ENCODE data around the gene RACGAP1.
"Not testable (repeated sequence)": the region's sequence is repeated elsewhere in the genome, so short reads cannot be mapped to it uniquely, and the experiment has no call there.

RACGAP1 gene

GRCh38 chr12:50003595-50003994 is 21.7 kb downstream of the RACGAP1 start (continued):
- TF ChIP-seq, protein P1, sequence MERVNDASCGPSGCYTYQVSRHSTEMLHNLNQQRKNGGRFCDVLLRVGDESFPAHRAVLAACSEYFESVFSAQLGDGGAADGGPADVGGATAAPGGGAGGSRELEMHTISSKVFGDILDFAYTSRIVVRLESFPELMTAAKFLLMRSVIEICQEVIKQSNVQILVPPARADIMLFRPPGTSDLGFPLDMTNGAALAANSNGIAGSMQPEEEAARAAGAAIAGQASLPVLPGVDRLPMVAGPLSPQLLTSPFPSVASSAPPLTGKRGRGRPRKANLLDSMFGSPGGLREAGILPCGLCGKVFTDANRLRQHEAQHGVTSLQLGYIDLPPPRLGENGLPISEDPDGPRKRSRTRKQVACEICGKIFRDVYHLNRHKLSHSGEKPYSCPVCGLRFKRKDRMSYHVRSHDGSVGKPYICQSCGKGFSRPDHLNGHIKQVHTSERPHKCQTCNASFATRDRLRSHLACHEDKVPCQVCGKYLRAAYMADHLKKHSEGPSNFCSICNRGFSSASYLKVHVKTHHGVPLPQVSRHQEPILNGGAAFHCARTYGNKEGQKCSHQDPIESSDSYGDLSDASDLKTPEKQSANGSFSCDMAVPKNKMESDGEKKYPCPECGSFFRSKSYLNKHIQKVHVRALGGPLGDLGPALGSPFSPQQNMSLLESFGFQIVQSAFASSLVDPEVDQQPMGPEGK (CRISPR knock-in tag; IDR thresholded peaks at IDR 0.05; ENCODE audit: borderline replicate concordance): no peak
- TF ChIP-seq SNAI2 (CRISPR knock-in tag; IDR thresholded peaks at IDR 0.05) (no peak), ZFP3 (CRISPR knock-in tag; IDR thresholded peaks at IDR 0.05) (no peak)

- ATAC-seq: no peak
Measured at GRCh38 chr12:49998453-49998852, 26.8 kb downstream of the RACGAP1 start.

GRCh38 chr12:49990273-49990672 is 35.0 kb downstream of the RACGAP1 start:
- ATAC-seq: no peak

More at GRCh38 chr12:49998453-49998852, 26.8 kb downstream of the RACGAP1 start:
- TF ChIP-seq ZC3H10 (CRISPR knock-in tag; IDR thresholded peaks at IDR 0.05): no peak
- TF ChIP-seq RARB (CRISPR knock-in tag; IDR thresholded peaks at IDR 0.05): no peak
- TF ChIP-seq BACH2 (CRISPR knock-in tag; IDR thresholded peaks at IDR 0.05; ENCODE audit: borderline replicate concordance): no peak
- no peak for TF ChIP-seq ZNF8 (CRISPR knock-in tag; IDR thresholded peaks at IDR 0.05)
- no peak for TF ChIP-seq ZNF565 (CRISPR knock-in tag; conservative IDR thresholded peaks at IDR 0.05; ENCODE audit: low read depth)
- TF ChIP-seq, protein P2, sequence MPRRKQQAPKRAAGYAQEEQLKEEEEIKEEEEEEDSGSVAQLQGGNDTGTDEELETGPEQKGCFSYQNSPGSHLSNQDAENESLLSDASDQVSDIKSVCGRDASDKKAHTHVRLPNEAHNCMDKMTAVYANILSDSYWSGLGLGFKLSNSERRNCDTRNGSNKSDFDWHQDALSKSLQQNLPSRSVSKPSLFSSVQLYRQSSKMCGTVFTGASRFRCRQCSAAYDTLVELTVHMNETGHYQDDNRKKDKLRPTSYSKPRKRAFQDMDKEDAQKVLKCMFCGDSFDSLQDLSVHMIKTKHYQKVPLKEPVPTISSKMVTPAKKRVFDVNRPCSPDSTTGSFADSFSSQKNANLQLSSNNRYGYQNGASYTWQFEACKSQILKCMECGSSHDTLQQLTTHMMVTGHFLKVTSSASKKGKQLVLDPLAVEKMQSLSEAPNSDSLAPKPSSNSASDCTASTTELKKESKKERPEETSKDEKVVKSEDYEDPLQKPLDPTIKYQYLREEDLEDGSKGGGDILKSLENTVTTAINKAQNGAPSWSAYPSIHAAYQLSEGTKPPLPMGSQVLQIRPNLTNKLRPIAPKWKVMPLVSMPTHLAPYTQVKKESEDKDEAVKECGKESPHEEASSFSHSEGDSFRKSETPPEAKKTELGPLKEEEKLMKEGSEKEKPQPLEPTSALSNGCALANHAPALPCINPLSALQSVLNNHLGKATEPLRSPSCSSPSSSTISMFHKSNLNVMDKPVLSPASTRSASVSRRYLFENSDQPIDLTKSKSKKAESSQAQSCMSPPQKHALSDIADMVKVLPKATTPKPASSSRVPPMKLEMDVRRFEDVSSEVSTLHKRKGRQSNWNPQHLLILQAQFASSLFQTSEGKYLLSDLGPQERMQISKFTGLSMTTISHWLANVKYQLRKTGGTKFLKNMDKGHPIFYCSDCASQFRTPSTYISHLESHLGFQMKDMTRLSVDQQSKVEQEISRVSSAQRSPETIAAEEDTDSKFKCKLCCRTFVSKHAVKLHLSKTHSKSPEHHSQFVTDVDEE (CRISPR knock-in tag; IDR thresholded peaks at IDR 0.05): no peak
- no peak for TF ChIP-seq ARNTL (CRISPR knock-in tag; IDR thresholded peaks at IDR 0.05; ENCODE audit: borderline replicate concordance, low read depth)
- no peak for TF ChIP-seq ISL1 (CRISPR knock-in tag; IDR thresholded peaks at IDR 0.05)
- TF ChIP-seq OSR1 (CRISPR knock-in tag; IDR thresholded peaks at IDR 0.05): no peak

DNA sequence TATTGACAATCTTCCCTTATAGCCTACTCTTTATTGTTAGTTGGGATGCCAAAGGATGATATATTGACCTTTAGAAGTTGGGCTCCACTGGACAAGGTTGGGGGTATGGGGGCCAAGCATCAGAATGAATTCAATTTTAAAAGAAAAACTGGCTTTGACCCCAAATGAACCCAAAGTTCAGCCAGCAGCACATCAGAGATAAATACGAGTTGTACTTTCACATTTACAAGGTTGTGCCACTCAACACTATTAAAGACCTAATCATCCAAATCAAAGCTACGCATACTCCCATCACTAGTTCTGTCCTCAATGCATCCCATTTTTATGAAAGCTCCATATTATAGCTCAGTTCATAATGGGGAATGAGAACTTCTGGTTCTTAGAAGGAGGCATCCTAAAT is 35.9 kb downstream of the RACGAP1 start:
- not testable (repeated sequence) for ATAC-seq

More at GRCh38 chr12:49990273-49990672, 35.0 kb downstream of the RACGAP1 start:
- TF ChIP-seq OSR1 (CRISPR knock-in tag; IDR thresholded peaks at IDR 0.05) (no peak), ZNF565 (CRISPR knock-in tag; conservative IDR thresholded peaks at IDR 0.05; ENCODE audit: low read depth) (no peak), CSRNP3 (CRISPR knock-in tag; IDR thresholded peaks at IDR 0.05) (no peak), ZC3H10 (CRISPR knock-in tag; IDR thresholded peaks at IDR 0.05) (no peak), CSDC2 (CRISPR knock-in tag; IDR thresholded peaks at IDR 0.05) (no peak), GLIS3 (CRISPR knock-in tag; IDR thresholded peaks at IDR 0.05) (no peak)
- TF ChIP-seq, protein P3, sequence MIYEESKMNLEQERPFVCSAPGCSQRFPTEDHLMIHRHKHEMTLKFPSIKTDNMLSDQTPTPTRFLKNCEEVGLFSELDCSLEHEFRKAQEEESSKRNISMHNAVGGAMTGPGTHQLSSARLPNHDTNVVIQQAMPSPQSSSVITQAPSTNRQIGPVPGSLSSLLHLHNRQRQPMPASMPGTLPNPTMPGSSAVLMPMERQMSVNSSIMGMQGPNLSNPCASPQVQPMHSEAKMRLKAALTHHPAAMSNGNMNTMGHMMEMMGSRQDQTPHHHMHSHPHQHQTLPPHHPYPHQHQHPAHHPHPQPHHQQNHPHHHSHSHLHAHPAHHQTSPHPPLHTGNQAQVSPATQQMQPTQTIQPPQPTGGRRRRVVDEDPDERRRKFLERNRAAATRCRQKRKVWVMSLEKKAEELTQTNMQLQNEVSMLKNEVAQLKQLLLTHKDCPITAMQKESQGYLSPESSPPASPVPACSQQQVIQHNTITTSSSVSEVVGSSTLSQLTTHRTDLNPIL (CRISPR knock-in tag; IDR thresholded peaks at IDR 0.05; ENCODE audit: low read depth): no peak
- TF ChIP-seq, protein P4, sequence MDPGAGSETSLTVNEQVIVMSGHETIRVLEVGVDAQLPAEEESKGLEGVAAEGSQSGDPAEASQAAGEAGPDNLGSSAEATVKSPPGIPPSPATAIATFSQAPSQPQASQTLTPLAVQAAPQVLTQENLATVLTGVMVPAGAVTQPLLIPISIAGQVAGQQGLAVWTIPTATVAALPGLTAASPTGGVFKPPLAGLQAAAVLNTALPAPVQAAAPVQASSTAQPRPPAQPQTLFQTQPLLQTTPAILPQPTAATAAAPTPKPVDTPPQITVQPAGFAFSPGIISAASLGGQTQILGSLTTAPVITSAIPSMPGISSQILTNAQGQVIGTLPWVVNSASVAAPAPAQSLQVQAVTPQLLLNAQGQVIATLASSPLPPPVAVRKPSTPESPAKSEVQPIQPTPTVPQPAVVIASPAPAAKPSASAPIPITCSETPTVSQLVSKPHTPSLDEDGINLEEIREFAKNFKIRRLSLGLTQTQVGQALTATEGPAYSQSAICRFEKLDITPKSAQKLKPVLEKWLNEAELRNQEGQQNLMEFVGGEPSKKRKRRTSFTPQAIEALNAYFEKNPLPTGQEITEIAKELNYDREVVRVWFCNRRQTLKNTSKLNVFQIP (CRISPR knock-in tag; IDR thresholded peaks at IDR 0.05; ENCODE audit: borderline replicate concordance, low read depth): no peak
- TF ChIP-seq, protein P2 (CRISPR knock-in tag; IDR thresholded peaks at IDR 0.05): no peak
